SK-N-SH treated with all-trans-retinoic acid at 6 μM for 48 hours (cell line): Measurements from ENCODE around the gene SLC8A3.

Source experiments
- ATAC-seq: fragments of 200-7000 bp; cut with Tn5 transposase; 3 replicates; pipeline ENCODE4 v1.9.1; 2020; ENCODE audit warnings: mild to moderate bottlenecking, moderate library complexity
- ARNTL ChIP-seq: fragments of 450-650 bp; formaldehyde crosslinking; IDR thresholded peaks from 2 replicates; pipeline ENCODE4 v1.5.0; 2020; ENCODE audit warnings: low read depth, mild to moderate bottlenecking, moderate library complexity, borderline replicate concordance
- BACH2 ChIP-seq: fragments of 250-450 bp; sonication (Bioruptor Pico); IDR thresholded peaks from 2 replicates; pipeline ENCODE4 v1.9.0; 2021; ENCODE audit warnings: mild to moderate bottlenecking, borderline replicate concordance
- CSDC2 ChIP-seq: fragments of 250-450 bp; sonication (Bioruptor Pico); IDR thresholded peaks from 2 replicates; pipeline ENCODE4 v1.5.0; 2020; ENCODE audit warnings: mild to moderate bottlenecking, moderate library complexity
- ESRRG ChIP-seq: fragments of 250-450 bp; sonication (Bioruptor Pico); IDR thresholded peaks from 2 replicates; pipeline ENCODE4 v1.6.1; 2021; ENCODE audit warnings: mild to moderate bottlenecking
- GLIS3 ChIP-seq: fragments of 250-450 bp; sonication (Bioruptor Pico); IDR thresholded peaks from 2 replicates; pipeline ENCODE4 v1.5.0; 2020; ENCODE audit warnings: mild to moderate bottlenecking, moderate library complexity
- ISL1 ChIP-seq: fragments of 250-450 bp; sonication (Bioruptor Pico); IDR thresholded peaks from 2 replicates; pipeline ENCODE4 v2.1.2; 2022; ENCODE audit warnings: mild to moderate bottlenecking, moderate library complexity
- OSR1 ChIP-seq: fragments of 250-450 bp; sonication (Bioruptor Pico); IDR thresholded peaks from 2 replicates; pipeline ENCODE4 v1.8.0; 2022; ENCODE audit warnings: moderate library complexity, mild to moderate bottlenecking, inconsistent platforms
- PPARA ChIP-seq: fragments of 250-450 bp; sonication (Bioruptor Pico); IDR thresholded peaks from 2 replicates; pipeline ENCODE4 v1.5.0; 2020; ENCODE audit warnings: mild to moderate bottlenecking, borderline replicate concordance
- RARB ChIP-seq: fragments of 250-450 bp; sonication (Bioruptor Pico); IDR thresholded peaks from 2 replicates; pipeline ENCODE4 v1.8.0; 2021; ENCODE audit warnings: mild to moderate bottlenecking, moderate library complexity
- SNAI2 ChIP-seq: fragments of 250-450 bp; sonication (Bioruptor Pico); IDR thresholded peaks from 2 replicates; pipeline ENCODE4 v1.5.0; 2020; ENCODE audit warnings: mild to moderate bottlenecking, moderate library complexity
- TCF4 ChIP-seq: fragments of 250-450 bp; sonication (Bioruptor Pico); IDR thresholded peaks from 2 replicates; pipeline ENCODE4 v1.8.0; 2021; ENCODE audit warnings: mild to moderate bottlenecking, moderate library complexity, borderline replicate concordance
- ZC3H10 ChIP-seq: fragments of 250-450 bp; sonication (Bioruptor Pico); IDR thresholded peaks from 2 replicates; pipeline ENCODE4 v1.5.1; 2021; ENCODE audit warnings: mild to moderate bottlenecking, moderate library complexity
- ZFP3 ChIP-seq: fragments of 250-450 bp; sonication (Bioruptor Pico); IDR thresholded peaks from 2 replicates; pipeline ENCODE4 v1.5.0; 2020; ENCODE audit warnings: mild to moderate bottlenecking, moderate library complexity
- ZFP30 ChIP-seq: fragments of 450-650 bp; formaldehyde crosslinking; IDR thresholded peaks from 2 replicates; pipeline ENCODE4 v1.5.0; 2022; ENCODE audit warnings: mild to moderate bottlenecking, moderate library complexity
- ZNF565 ChIP-seq: fragments of 450-650 bp; formaldehyde crosslinking; conservative IDR thresholded peaks from 2 replicates; pipeline ENCODE4 v1.5.0; 2020; ENCODE audit warnings: low read depth, mild to moderate bottlenecking, moderate library complexity
- ZNF70 ChIP-seq: fragments of 450-650 bp; formaldehyde crosslinking; IDR thresholded peaks from 2 replicates; pipeline ENCODE4 v1.5.0; 2020; ENCODE audit warnings: mild to moderate bottlenecking, moderate library complexity
- ZNF8 ChIP-seq: fragments of 450-650 bp; formaldehyde crosslinking; IDR thresholded peaks from 2 replicates; pipeline ENCODE4 v1.5.0; 2020; ENCODE audit warnings: mild to moderate bottlenecking, moderate library complexity
- TF ChIP-seq, protein P1 (sequence below): fragments of 250-450 bp; sonication (Bioruptor Pico); IDR thresholded peaks from 2 replicates; pipeline ENCODE4 v1.5.1; 2020; ENCODE audit warnings: low read depth, mild to moderate bottlenecking, moderate library complexity
- TF ChIP-seq, protein P2 (sequence below): fragments of 250-450 bp; sonication (Bioruptor Pico); IDR thresholded peaks from 2 replicates; pipeline ENCODE4 v1.5.1; 2021; ENCODE audit warnings: mild to moderate bottlenecking, moderate library complexity
- TF ChIP-seq, protein P3 (sequence below): fragments of 250-450 bp; sonication (Bioruptor Pico); IDR thresholded peaks from 2 replicates; pipeline ENCODE4 v1.5.0; 2020; ENCODE audit warnings: mild to moderate bottlenecking, moderate library complexity
- TF ChIP-seq, protein P4 (sequence below): fragments of 250-450 bp; sonication (Bioruptor Pico); IDR thresholded peaks from 2 replicates; pipeline ENCODE4 v1.8.0; 2021; ENCODE audit warnings: low read depth, mild to moderate bottlenecking, moderate library complexity, borderline replicate concordance

The SLC8A3 gene

DNA sequence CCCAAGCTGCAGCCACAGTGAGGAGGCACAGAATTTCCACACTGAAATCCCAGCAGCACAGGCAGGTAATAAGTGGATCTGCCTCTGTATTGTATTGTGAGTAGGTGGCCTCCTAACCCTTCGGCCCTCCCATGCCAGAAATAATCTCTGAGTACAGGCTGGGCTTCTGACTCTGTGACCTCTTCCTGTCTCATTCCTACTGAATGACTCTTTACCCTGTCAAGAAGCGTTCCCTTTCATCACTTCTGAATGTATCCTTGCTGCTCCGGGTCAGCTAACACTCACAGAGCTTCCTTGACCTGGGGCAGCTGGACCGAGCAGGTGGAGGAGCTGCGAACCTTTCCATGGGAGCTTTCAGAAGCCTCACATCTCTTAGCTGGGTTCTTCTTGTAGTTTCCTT lies 119.6 kb downstream of the SLC8A3 start:
- TF ChIP-seq ZC3H10 (CRISPR knock-in tag): no peak
- TF ChIP-seq ARNTL (CRISPR knock-in tag): no peak
- TF ChIP-seq ZFP30 (CRISPR knock-in tag): no peak
- no peak for TF ChIP-seq ZNF8 (CRISPR knock-in tag)
- TF ChIP-seq ZNF565 (CRISPR knock-in tag): no peak
- no peak for TF ChIP-seq RARB
- TF ChIP-seq OSR1 (CRISPR knock-in tag): no peak
- TF ChIP-seq SNAI2 (CRISPR knock-in tag): no peak
- TF ChIP-seq ESRRG (CRISPR knock-in tag): no peak
- TF ChIP-seq ZNF70 (CRISPR knock-in tag): no peak
- no peak for TF ChIP-seq BACH2 (CRISPR knock-in tag)
- TF ChIP-seq, protein P1, sequence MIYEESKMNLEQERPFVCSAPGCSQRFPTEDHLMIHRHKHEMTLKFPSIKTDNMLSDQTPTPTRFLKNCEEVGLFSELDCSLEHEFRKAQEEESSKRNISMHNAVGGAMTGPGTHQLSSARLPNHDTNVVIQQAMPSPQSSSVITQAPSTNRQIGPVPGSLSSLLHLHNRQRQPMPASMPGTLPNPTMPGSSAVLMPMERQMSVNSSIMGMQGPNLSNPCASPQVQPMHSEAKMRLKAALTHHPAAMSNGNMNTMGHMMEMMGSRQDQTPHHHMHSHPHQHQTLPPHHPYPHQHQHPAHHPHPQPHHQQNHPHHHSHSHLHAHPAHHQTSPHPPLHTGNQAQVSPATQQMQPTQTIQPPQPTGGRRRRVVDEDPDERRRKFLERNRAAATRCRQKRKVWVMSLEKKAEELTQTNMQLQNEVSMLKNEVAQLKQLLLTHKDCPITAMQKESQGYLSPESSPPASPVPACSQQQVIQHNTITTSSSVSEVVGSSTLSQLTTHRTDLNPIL (CRISPR knock-in tag): no peak
- TF ChIP-seq GLIS3 (CRISPR knock-in tag): no peak
- TF ChIP-seq ISL1: no peak
- TF ChIP-seq CSDC2 (CRISPR knock-in tag): no peak
- TF ChIP-seq, protein P2, sequence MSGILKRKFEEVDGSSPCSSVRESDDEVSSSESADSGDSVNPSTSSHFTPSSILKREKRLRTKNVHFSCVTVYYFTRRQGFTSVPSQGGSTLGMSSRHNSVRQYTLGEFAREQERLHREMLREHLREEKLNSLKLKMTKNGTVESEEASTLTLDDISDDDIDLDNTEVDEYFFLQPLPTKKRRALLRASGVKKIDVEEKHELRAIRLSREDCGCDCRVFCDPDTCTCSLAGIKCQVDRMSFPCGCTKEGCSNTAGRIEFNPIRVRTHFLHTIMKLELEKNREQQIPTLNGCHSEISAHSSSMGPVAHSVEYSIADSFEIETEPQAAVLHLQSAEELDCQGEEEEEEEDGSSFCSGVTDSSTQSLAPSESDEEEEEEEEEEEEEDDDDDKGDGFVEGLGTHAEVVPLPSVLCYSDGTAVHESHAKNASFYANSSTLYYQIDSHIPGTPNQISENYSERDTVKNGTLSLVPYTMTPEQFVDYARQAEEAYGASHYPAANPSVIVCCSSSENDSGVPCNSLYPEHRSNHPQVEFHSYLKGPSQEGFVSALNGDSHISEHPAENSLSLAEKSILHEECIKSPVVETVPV: no peak
- TF ChIP-seq, protein P3, sequence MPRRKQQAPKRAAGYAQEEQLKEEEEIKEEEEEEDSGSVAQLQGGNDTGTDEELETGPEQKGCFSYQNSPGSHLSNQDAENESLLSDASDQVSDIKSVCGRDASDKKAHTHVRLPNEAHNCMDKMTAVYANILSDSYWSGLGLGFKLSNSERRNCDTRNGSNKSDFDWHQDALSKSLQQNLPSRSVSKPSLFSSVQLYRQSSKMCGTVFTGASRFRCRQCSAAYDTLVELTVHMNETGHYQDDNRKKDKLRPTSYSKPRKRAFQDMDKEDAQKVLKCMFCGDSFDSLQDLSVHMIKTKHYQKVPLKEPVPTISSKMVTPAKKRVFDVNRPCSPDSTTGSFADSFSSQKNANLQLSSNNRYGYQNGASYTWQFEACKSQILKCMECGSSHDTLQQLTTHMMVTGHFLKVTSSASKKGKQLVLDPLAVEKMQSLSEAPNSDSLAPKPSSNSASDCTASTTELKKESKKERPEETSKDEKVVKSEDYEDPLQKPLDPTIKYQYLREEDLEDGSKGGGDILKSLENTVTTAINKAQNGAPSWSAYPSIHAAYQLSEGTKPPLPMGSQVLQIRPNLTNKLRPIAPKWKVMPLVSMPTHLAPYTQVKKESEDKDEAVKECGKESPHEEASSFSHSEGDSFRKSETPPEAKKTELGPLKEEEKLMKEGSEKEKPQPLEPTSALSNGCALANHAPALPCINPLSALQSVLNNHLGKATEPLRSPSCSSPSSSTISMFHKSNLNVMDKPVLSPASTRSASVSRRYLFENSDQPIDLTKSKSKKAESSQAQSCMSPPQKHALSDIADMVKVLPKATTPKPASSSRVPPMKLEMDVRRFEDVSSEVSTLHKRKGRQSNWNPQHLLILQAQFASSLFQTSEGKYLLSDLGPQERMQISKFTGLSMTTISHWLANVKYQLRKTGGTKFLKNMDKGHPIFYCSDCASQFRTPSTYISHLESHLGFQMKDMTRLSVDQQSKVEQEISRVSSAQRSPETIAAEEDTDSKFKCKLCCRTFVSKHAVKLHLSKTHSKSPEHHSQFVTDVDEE (CRISPR knock-in tag): no peak
- TF ChIP-seq ZFP3 (CRISPR knock-in tag): no peak
- no peak for TF ChIP-seq PPARA (CRISPR knock-in tag)
- TF ChIP-seq, protein P4, sequence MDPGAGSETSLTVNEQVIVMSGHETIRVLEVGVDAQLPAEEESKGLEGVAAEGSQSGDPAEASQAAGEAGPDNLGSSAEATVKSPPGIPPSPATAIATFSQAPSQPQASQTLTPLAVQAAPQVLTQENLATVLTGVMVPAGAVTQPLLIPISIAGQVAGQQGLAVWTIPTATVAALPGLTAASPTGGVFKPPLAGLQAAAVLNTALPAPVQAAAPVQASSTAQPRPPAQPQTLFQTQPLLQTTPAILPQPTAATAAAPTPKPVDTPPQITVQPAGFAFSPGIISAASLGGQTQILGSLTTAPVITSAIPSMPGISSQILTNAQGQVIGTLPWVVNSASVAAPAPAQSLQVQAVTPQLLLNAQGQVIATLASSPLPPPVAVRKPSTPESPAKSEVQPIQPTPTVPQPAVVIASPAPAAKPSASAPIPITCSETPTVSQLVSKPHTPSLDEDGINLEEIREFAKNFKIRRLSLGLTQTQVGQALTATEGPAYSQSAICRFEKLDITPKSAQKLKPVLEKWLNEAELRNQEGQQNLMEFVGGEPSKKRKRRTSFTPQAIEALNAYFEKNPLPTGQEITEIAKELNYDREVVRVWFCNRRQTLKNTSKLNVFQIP (CRISPR knock-in tag): no peak
- ATAC-seq: no peak

DNA sequence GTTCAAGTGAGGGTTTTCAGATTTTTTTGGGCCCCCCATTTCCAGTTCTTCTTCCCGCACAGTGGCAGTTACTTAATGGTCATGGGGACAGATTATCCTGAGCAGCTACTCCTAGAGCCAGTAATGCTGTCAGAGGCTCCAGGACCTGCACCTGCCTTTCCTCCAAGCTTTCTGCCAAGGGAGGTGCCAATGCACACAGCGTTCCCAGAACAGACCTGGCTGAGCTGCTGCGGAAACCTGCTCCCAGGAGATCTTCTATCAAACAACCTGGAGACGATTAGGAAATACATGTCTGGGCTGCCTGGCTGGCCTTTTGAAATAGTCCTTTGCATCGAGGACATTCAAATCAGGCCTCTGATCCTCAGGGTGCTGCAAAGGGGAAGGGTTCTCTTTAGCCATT lies 120.9 kb downstream of the SLC8A3 start:
- TF ChIP-seq, protein P2: no peak
- TF ChIP-seq OSR1 (CRISPR knock-in tag): no peak
- no peak for TF ChIP-seq SNAI2 (CRISPR knock-in tag)
- no peak for TF ChIP-seq ZNF8 (CRISPR knock-in tag)
- no peak for TF ChIP-seq ZC3H10 (CRISPR knock-in tag)
- no peak for TF ChIP-seq BACH2 (CRISPR knock-in tag)
- TF ChIP-seq ZFP30 (CRISPR knock-in tag): no peak
- TF ChIP-seq ESRRG (CRISPR knock-in tag): no peak
- no peak for TF ChIP-seq GLIS3 (CRISPR knock-in tag)
- no peak for TF ChIP-seq CSDC2 (CRISPR knock-in tag)
- no peak for TF ChIP-seq ARNTL (CRISPR knock-in tag)
- TF ChIP-seq TCF4 (CRISPR knock-in tag): no peak
- TF ChIP-seq, protein P1 (CRISPR knock-in tag): no peak
- TF ChIP-seq ZNF70 (CRISPR knock-in tag): no peak
- no peak for TF ChIP-seq ZFP3 (CRISPR knock-in tag)
- no peak for TF ChIP-seq PPARA (CRISPR knock-in tag)
- no peak for TF ChIP-seq ISL1
- TF ChIP-seq, protein P3 (CRISPR knock-in tag): no peak
- TF ChIP-seq ZNF565 (CRISPR knock-in tag): no peak
- TF ChIP-seq, protein P4 (CRISPR knock-in tag): no peak
- no peak for ATAC-seq
